NCI-H2107 (cell line): Measurements from ENCODE around the gene CNNM2.

Source experiments
- DNase-seq: peaks from one replicate; lab custom pipeline; 2025; lab: John Stamatoyannopoulos, UW

Gene CNNM2

DNA sequence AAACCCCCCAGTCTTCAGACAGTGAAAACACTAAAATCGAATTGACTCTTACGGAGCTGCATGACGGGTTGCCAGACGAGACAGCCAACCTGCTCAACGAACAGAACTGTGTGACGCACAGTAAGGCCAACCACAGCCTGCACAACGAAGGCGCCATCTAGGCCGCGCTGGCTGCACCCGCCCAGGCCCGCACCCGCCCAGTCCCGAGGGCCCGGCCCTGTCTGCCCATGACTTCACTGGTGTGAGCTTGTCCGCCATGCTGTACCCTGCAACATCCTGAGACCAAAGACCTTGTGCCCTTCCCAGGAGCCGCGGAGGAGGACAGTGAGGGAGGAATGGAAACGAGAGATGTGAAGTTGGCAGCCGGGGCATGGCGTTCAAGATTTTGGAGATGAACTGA, 158.9 kb downstream of the CNNM2 start:
- no peak for DNase-seq

DNA sequence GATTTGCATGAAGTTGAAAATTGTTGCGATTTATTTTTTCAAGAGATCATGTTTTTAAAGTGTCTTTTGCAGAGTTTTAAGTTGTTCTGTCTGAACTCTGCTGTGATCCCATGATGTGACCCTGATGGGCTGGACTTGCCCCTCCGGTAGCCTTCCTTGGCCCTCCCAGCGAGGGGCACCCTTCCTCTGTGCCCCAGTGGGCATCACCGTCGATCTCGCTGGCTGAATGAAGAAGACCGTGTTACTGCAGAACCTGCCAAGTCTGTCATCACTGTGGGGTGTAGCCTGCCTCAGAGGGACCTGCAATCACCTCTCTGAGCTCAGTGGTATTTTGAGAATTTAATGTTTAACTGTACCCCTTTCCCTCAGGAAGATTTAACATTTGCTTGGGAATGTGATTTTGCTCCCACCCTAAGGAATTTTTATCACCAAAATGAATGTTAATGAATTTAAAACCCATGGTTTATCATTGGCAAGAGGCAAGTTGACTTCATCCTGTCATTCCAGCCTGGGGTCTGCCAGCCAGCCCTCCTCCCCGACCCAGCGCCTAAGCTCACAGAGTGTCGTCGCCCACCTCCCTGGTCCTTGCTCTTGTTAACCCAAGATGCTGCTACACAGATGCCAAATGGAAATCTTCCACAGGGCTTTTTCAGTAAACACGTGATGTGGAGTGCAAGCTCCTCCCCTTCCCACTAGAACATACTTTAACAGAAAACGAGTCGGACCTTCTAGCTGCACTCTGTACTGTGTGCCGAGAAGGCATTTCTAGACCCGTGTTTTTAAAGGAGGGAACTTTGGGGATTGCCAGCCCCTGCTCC, 159.6 kb downstream of the CNNM2 start:
- no peak for DNase-seq

DNA sequence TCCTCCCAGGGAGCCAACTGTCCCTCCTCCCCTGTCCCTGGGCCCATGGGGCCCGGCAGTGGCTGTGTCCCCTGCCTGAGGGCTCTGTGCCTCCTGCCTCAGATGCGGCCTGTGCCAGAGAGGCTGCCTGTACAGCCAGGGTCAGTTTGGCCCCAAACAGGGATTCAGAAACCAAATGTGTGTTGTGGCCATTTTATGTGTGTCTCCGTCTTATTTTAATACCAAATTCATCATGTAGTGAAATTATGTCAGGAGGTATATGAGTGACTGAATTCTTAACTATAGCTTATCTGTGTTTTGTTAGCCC, 160.2 kb downstream of the CNNM2 start:
- DNase-seq: no peak

DNA sequence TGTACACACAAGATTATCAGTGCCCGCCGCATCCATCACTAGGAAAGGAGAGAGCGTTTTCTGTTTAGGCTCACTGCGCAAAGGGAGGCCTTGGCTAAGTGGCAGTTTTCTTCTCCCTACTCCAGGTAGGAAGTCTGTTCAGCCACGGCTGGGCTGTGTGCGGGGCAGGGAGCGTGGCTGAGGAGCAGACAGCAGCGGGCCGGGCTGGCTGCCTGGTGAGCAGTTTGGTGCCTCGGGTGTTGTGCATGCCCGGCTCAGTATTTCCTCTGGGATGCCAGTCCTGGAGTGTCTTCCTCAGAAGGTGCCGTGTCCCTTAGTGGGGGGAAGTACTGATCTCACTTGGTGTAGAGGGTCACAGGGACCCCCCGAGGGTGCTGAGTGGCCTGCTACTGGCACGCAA, 160.6 kb downstream of the CNNM2 start:
- no peak for DNase-seq

DNA sequence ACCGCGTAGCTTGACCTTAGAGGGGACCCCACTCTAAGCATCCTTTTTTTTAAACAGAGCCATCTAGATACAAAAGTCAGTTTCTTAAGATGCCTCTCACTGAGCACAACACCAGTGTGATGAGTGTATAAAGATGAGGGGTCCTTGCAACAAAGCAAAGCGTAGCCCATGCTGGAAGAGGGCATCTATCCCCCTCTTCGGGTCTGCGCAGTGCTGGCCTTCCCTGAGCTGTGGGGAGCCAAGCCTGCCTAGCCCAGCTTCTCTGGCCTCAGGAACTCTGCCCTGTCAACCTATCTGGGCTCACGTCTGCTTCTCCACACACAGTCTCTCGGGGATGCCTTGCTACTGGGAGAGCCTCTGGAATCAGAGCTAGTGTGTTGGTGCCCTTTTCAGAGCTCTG, 161.0 kb downstream of the CNNM2 start:
- no peak for DNase-seq

DNA sequence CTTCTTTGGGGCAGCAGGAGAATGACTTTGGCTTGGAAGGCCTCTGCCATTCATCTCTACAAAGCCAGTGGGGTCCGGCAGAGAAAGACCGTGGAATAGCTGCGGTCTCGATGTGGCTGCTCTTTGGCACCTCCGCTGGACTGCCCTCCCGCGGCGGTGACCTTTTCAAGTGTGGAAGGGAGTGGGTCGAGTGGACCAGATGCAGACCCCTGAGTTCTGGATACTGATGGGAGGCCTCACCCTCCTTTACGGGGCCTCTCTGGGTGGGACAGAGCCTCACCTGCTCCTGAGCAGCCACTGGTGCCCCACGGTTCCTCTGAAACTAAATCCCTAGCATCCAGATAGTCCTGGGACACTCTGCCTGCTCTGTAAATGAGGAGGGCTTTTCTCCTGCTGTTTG, 161.9 kb downstream of the CNNM2 start:
- no peak for DNase-seq

DNA sequence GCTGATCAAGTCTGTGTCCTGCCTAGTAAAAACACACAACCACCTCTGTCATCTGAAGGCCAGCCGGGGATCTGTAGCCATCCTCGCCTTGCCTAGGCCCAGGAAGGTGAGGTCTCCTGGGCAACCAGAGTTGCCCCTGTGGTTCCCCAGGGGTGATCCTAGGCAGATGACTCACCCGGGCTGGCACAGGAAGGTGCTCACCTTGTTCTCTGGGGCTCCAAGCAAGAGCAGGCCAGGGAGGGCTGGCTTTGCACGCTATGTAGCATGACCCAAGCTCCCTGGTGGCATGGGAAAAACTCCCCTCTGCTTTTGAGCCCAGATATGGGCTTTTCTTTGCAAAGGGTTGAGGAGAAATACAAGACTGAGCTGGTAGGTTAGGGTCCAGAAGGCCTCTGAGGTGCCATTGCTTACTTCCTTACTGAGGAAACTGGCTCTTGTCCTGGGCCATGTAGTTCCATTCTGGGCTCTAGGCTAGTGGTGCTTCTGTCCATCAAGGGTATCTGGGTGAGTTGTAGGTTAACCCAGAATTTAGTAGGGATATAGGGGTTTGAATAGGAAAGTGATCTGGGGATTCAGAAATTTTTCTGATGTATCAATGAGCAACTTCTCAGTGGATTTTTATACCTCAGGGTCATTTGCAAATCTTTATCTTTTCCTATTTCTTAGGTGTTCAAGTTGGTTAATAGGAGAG, 162.9 kb downstream of the CNNM2 start:
- no peak for DNase-seq

DNA sequence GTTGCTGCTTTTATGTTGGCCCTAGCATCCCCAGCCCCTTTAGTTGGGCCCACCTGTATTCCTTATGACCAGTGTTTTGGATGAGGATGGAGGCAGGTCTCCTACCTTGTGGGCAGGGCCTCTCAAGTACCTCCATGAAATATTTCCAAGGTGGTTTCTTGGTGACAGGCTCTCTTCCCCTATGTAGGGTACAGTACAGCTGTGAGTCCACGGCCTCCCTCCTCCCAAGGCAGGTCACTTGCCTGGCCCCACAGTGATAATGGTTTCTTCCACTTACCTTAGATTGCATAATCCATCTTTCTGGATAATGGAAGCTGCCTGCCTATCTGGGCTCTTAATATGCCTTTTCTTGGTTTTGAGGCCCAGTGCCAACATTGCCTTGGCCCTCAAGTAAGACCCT, 164.6 kb downstream of the CNNM2 start:
- no peak for DNase-seq

DNA sequence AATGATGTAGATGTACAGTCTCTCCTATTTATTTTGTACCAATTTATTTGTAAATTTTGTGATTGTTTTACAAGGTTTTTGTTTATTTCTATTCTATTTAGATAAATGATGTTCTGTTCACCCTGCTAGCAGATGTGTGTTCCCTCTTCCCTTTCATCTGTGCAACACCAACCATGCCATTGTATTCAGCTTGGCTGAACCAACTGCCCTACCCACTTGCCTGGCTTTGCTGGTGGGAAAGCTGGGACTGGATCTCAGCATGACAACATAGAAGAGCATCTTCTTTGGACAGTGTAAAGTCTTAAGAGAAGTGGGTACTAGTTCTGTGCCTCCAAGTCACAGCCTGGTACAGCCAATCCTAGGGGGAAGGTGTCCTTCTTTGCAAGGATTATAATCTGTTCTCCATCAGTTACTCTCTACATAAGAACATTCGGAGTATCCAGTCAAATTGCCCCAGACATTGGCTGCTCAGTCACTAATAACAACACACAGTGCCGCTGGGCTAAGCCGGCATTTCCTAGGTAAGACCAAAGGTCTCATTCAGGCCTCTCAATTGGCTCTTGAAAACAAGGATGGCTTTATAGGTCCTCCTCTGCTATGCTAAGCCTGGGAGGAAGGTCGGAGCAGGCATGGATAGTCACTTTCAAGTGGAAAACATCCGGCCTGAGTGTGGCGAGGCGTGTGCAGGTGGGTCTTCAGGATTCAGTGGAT, 165.3 kb downstream of the CNNM2 start:
- DNase-seq: no peak

DNA sequence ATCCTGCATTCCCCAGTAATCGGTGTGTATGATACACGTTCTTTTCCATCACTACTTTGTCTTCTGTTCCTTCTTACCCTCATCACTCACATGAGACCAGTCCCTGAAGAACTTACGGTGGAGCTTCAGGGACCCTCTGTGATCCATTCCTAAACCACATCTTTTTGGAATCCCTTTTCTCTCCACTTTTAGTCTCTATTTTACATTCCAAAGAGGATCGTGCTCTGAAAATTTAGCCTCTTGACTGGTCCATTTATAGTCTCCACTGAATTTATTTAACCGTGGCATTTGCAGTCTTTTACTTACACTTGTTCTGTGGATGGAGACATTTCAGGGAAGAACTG, 165.9 kb downstream of the CNNM2 start:
- no peak for DNase-seq

DNA sequence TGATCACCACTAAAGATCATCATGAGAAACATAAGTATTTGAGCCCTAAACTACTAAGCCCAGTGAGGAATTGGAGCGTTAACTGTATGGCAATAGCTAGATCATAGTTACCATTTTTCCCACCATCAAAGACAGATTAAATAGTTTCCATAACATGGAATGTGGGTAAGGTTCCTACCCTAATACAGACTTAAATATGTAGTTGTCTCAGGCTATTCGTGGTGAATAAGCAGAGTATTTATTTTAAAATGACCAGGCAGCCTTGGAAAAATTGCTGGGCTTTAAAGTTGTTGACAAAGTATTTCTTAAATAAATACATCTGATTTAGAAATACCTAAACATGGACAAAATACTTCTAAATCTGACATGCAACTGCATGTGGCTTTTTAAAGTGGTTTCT, 168.2 kb downstream of the CNNM2 start:
- DNase-seq: no peak

DNA sequence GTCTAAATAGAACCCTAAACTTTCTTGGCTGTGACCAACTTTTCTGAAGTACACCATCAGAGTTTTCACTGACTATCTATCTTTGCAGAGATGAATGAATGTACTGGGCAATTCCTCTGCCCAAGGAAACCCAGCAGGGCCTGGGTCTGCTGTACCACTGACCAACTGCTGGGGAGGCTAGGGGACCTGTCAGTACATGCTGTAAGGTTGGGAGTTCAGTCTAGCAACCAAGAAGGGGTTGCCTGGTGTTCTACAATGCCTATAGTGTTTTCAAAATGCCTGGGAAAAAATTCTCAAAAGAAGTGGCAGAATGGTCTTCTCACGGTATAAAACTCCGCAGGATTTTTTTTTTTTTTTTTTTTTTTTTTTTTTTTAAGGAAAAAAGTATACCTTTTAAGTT, 168.7 kb downstream of the CNNM2 start:
- DNase-seq: no peak

DNA sequence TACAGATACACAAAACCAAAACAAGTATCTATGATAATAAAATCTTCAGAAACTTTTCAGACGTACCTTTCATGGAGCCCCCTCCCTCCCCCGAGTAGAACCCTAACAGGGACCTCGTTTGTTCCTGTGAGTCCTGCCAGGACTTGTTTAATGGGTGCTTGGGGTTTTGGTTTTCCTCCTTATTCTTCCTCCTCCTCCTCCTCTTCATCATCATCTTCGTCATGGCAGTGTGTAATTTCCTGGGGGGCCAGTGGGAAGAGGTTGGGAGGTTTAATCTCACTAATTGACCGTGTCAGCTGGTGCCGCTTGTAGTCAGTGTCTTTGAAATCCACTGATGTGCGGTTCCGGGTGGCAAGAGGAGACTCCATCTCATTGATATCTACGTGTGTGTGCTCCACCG, 171.4 kb downstream of the CNNM2 start:
- DNase-seq: no peak

DNA sequence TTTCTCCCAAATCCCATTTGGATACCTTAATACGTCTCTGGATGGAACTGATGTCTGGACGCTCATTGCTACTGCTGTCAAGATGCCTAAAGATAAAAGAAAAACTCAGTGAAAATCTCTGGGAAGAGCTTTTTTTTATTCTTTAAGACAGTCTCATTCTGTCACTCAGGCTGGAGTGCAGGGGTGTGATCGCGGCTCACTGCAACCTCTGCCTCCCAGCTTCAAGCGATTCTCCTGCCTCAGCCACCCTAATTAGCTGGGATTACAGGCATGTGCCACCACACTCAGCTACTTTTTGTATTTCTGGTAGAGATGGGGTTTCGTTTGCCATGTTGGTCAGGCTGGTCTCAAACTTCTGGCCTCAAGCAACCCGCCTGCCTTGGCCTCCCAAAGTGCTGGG, 172.8 kb downstream of the CNNM2 start:
- DNase-seq: no peak

DNA sequence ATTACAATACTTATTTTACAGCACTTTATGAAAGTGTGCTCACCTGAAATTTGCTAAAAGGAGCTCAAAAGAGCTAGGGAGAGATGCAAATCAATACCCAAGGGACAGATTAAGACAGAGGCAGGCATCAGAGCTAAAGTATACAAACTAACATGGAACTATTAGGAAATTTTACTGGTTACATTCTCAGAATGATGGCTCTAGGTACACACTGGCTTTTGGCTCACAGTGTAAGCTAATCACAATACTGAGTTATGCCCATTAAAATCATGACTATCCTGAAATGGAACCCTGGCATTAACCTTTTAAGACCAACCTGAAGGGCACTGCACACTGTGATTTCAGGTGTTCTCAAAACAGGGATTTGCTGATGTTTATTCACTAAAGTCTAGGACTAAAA, 176.9 kb downstream of the CNNM2 start:
- no peak for DNase-seq

DNA sequence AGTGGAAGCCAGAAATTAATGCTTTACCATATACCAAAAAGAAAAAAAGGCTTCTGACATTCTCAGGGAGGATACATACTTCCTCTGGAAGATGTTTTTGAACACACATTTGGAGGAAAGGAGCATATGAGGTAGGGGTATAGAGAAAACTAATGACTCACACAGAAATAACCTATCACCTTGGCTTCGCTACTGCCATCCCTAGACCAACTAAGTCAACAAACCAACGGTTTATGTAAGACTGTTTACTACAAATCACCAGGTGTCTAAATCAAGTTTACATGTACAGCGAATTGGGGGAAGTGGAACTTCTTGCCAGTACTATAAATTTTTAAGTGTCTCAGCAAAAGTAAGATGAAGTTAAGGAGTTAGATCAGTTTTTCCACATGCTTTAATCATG, 178.0 kb downstream of the CNNM2 start:
- DNase-seq: no peak

DNA sequence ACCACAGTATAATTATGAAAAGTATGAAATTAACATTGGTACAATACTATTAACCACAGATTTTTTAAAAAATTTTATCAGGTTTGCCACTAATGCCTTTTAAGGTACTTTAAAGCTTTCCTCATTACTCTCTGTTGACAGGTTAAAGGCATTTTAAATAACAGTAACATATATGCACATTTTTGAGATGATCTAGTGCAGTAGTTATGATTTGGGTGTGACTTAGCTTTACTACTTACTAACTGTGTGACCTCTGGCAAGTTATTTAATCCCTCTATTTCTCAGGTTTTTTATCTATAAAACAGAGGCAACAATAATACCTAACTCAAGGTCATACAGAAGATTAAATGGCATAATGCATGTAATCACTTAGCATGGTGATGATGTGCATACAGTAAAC, 180.1 kb downstream of the CNNM2 start:
- no peak for DNase-seq

DNA sequence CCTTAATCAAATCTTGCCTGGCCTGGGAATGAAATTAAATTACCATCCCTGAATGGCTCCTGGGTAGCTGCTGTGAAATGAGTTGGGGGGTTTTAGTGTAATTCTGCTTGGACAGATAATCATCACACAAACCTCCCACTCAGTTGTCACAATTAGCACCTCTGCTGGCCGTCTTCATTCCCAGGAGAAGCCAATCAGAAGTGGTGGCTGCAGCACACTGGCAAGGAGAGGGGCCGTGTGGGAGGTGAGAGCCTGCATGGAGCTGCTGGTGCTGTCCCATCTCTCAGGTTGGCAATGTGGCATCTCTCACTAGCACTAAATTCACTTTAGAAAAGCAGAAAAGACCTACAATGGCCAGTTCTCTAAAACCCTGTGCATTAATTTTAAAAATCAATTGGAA, 182.5 kb downstream of the CNNM2 start:
- DNase-seq: no peak

DNA sequence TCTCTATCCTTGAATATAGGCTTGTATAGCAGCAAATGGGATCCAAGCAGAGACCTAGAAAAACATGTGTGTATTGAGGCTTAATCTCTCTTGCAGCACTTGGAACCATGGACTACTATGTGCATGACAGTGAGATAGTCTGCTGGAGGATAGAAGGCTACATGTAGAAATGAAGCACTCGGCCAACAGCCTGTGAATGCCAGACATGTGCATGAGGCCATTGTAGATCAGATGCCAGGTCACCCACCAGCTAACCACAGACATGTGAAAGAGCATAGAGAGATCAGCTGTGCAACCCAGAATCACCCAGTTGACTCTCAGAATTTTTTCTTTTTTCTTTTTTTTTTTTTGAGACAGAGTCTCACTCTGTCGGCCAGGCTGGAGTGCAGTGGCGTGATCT, 184.1 kb downstream of the CNNM2 start:
- no peak for DNase-seq

DNA sequence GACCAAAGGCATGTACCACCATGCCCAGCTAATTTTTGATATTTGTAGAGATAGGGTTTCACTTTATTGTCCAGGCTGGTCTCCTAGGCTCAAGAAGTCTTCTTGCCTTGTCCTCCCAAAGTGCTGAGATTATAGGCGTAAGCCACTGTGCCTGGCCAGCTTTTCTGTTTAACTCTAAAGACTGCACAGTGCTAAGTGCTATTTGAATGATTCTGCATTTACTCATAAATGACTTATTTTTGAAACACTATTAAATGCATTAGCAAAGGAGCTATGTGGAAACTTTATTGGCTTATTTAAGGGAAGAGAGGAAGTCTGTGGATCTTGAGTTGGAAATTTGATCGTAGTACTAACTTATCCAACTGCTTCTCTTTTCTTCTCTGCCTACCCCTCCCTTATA, 185.9 kb downstream of the CNNM2 start:
- no peak for DNase-seq

DNA sequence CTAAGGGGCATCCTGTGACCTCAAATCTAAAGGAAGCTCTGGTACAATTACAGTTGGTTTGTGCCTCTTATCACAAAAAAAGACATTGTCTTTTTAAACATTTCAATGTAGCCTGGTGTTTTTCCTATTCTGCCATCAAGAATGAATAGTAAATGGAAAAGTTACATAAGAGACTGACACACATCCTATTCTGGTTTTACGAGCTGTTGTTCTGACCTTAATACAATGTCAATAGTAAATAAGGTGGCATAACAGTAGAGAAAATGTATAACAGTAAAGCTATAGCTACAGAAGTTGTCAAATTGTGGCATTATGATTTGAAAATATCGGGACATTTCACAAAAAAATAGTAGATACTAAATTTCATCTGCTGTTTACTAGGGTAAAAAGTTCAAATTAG, 186.6 kb downstream of the CNNM2 start:
- no peak for DNase-seq

DNA sequence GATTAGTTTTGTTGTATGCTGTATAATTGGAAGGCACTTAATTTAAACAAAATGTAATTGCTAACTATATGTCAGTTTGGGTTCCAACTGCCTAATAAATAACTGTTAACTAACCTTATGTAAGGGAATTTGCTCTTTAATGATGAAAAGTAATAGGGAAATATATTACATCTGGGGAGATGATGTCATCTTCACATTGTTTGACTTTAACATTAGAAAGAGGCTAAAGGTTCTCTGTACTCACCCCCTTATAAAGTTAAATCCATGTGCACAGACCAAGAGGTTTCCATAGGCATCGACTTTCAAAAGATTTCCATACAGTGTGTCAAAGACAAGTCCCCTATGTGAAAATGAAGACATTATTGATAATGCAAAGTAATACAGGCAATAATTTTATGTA, 187.4 kb downstream of the CNNM2 start:
- DNase-seq: no peak

DNA sequence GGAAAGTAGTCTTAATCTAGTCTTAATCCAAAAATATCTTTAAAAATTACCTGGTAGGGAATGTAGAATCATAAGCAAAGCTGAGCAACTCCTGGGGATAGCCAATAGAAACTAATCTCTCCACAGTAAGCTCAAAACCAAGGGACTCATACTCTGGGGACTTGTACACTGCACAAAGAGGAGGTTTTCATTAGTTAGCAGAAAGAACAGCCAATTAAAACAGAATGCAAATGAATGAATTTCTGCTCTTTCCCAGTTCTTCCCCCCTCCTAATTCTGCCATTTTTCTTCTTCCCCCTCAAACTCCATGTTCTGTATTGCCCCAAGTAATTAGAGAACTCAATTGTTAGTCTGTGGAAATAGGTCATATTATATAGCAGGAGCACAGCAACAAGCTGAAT, 188.4 kb downstream of the CNNM2 start:
- DNase-seq: no peak

DNA sequence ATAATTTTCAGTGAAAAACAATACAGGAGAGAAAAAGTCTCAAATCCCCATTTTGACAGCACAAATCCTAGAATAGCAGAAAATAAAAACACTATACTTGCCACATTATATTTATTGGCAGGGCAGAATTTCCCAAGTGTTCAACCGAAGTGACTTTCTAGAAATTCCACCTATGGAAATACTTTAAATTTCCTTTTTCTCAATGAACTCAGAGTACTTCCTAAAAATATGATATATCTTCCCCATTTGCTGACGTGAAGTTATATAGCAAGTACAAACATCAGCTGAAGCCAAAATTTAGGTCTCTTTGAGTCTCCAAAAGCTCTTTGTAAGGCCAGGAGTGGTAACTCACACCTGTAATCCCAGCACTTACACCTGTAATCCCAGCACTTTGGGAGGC, 191.7 kb downstream of the CNNM2 start:
- no peak for DNase-seq
